Activated naive CD8-positive, alpha-beta T cell (primary cell): ENCODE measurements around the gene LSP1.
"Not testable (repeated sequence)": the region's sequence is repeated elsewhere in the genome, so short reads cannot be mapped to it uniquely, and the experiment has no call there.

Source experiments
- H3K27ac Mint-ChIP-seq: one replicate; pipeline ENCODE4 v1.8.0; 2021; ENCODE audit warnings: mixed read lengths
- H3K27me3 Mint-ChIP-seq: one replicate; pipeline ENCODE4 v1.8.0; 2021; ENCODE audit warnings: mixed read lengths
- H3K36me3 Mint-ChIP-seq: one replicate; pipeline ENCODE4 v1.8.0; 2021; ENCODE audit warnings: mixed read lengths
- H3K4me1 Mint-ChIP-seq: one replicate; pipeline ENCODE4 v1.8.0; 2021; ENCODE audit warnings: low read depth, mixed read lengths
- H3K4me3 Mint-ChIP-seq: one replicate; pipeline ENCODE4 v1.8.0; 2021; ENCODE audit warnings: mild to moderate bottlenecking, mixed read lengths
- H3K9me3 Mint-ChIP-seq: one replicate; pipeline ENCODE4 v1.8.0; 2021; ENCODE audit warnings: low read depth, mixed read lengths

Gene LSP1

GRCh38 chr11:1852877-1853276 is at the start of gene LSP1:
TSS of gene LSP1 (plus strand) at chr11:1853084. CDS start at chr11:1853145, 61 bp downstream.
- Mint-ChIP-seq H3K27me3 (no peaks in the 10 kb centered on the region), H3K27ac (peak within 1 kb of the TSS; percentile 97), H3K4me1 (peaks cover 73% of the 10 kb centered on the region), H3K36me3 (no peaks in the 10 kb centered on the region), H3K9me3 (no peaks in the 10 kb centered on the region), H3K4me3 (peak within 1 kb of the TSS; percentile 96)

GRCh38 chr11:1803246-1803645 is 49.6 kb upstream of the LSP1 start:
- H3K4me1 Mint-ChIP-seq = no peaks in the 10 kb centered on the region
- H3K9me3 Mint-ChIP-seq = no peaks in the 10 kb centered on the region
- no peak overlapping the region for H3K27ac Mint-ChIP-seq
- no peak overlapping the region for H3K4me3 Mint-ChIP-seq
- H3K36me3 Mint-ChIP-seq = no peaks in the 10 kb centered on the region
- H3K27me3 Mint-ChIP-seq = peaks cover 5% of the 10 kb centered on the region

GRCh38 chr11:1803835-1804519 is 48.9 kb upstream of the LSP1 start:
- not testable (repeated sequence) for H3K27ac Mint-ChIP-seq, H3K9me3 Mint-ChIP-seq, H3K27me3 Mint-ChIP-seq, H3K36me3 Mint-ChIP-seq, H3K4me1 Mint-ChIP-seq, H3K4me3 Mint-ChIP-seq

- Mint-ChIP-seq H3K9me3 (no peaks in the 10 kb centered on the region), H3K36me3 (no peaks in the 10 kb centered on the region), H3K4me1 (no peaks in the 10 kb centered on the region), H3K4me3 (no peak overlapping the region), H3K27me3 (peaks cover 5% of the 10 kb centered on the region), H3K27ac (no peak overlapping the region)
These were observed 47.4 kb upstream of the LSP1 start for GRCh38 chr11:1805525-1805924.

GRCh38 chr11:1807264-1807995 is 45.5 kb upstream of the LSP1 start:
- Mint-ChIP-seq H3K9me3 (no peaks in the 10 kb centered on the region), H3K4me1 (no peaks in the 10 kb centered on the region), H3K27ac (no peak overlapping the region), H3K27me3 (peaks cover 2% of the 10 kb centered on the region), H3K4me3 (no peak overlapping the region), H3K36me3 (no peaks in the 10 kb centered on the region)

- no peak overlapping the region for H3K27ac Mint-ChIP-seq
- H3K4me3 Mint-ChIP-seq = no peak overlapping the region
- H3K27me3 Mint-ChIP-seq = no peaks in the 10 kb centered on the region
- H3K9me3 Mint-ChIP-seq = no peaks in the 10 kb centered on the region
- no peaks in the 10 kb centered on the region for H3K4me1 Mint-ChIP-seq
- no peaks in the 10 kb centered on the region for H3K36me3 Mint-ChIP-seq
These were observed 42.1 kb upstream of the LSP1 start for GRCh38 chr11:1810761-1811160.

- Mint-ChIP-seq H3K4me1 (no peaks in the 10 kb centered on the region), H3K4me3 (no peak overlapping the region), H3K27me3 (no peaks in the 10 kb centered on the region), H3K9me3 (no peaks in the 10 kb centered on the region), H3K36me3 (no peaks in the 10 kb centered on the region), H3K27ac (no peak overlapping the region)
These were observed 40.6 kb upstream of the LSP1 start for GRCh38 chr11:1812274-1812673.

- H3K36me3 Mint-ChIP-seq = no peaks in the 10 kb centered on the region
- H3K4me3 Mint-ChIP-seq = no peak overlapping the region
- H3K4me1 Mint-ChIP-seq = no peaks in the 10 kb centered on the region
- no peaks in the 10 kb centered on the region for H3K27me3 Mint-ChIP-seq
- H3K27ac Mint-ChIP-seq = no peak overlapping the region
- H3K9me3 Mint-ChIP-seq = no peaks in the 10 kb centered on the region
These were observed 40.1 kb upstream of the LSP1 start for GRCh38 chr11:1812801-1813200.

GRCh38 chr11:1813356-1813755 is 39.5 kb upstream of the LSP1 start:
- H3K27me3 Mint-ChIP-seq, H3K36me3 Mint-ChIP-seq, H3K4me3 Mint-ChIP-seq, H3K27ac Mint-ChIP-seq, H3K4me1 Mint-ChIP-seq, H3K9me3 Mint-ChIP-seq: not testable (repeated sequence)

GRCh38 chr11:1814691-1815090 is 38.2 kb upstream of the LSP1 start:
- Mint-ChIP-seq H3K4me3 (no peak overlapping the region), H3K36me3 (no peaks in the 10 kb centered on the region), H3K9me3 (no peaks in the 10 kb centered on the region), H3K27ac (no peak overlapping the region), H3K27me3 (no peaks in the 10 kb centered on the region), H3K4me1 (no peaks in the 10 kb centered on the region)

- Mint-ChIP-seq H3K27ac (no peak overlapping the region), H3K27me3 (no peaks in the 10 kb centered on the region), H3K4me1 (no peaks in the 10 kb centered on the region), H3K4me3 (no peak overlapping the region), H3K9me3 (no peaks in the 10 kb centered on the region), H3K36me3 (no peaks in the 10 kb centered on the region)
These were observed 37.6 kb upstream of the LSP1 start for GRCh38 chr11:1815311-1815710.

GRCh38 chr11:1815751-1816150 is 37.1 kb upstream of the LSP1 start:
- Mint-ChIP-seq H3K27me3 (no peaks in the 10 kb centered on the region), H3K9me3 (no peaks in the 10 kb centered on the region), H3K27ac (no peak overlapping the region), H3K36me3 (no peaks in the 10 kb centered on the region), H3K4me1 (no peaks in the 10 kb centered on the region), H3K4me3 (no peak overlapping the region)

- no peak overlapping the region for H3K4me3 Mint-ChIP-seq
- H3K36me3 Mint-ChIP-seq = no peaks in the 10 kb centered on the region
- H3K9me3 Mint-ChIP-seq = no peaks in the 10 kb centered on the region
- no peak overlapping the region for H3K27ac Mint-ChIP-seq
- no peaks in the 10 kb centered on the region for H3K4me1 Mint-ChIP-seq
- no peaks in the 10 kb centered on the region for H3K27me3 Mint-ChIP-seq
These were observed 35.9 kb upstream of the LSP1 start for GRCh38 chr11:1817000-1817399.

- no peaks in the 10 kb centered on the region for H3K9me3 Mint-ChIP-seq
- H3K4me3 Mint-ChIP-seq = no peak overlapping the region
- H3K4me1 Mint-ChIP-seq = no peaks in the 10 kb centered on the region
- no peaks in the 10 kb centered on the region for H3K27me3 Mint-ChIP-seq
- no peak overlapping the region for H3K27ac Mint-ChIP-seq
- H3K36me3 Mint-ChIP-seq = no peaks in the 10 kb centered on the region
These were observed 35.4 kb upstream of the LSP1 start for GRCh38 chr11:1817511-1817910.

- no peaks in the 10 kb centered on the region for H3K36me3 Mint-ChIP-seq
- H3K27me3 Mint-ChIP-seq = no peaks in the 10 kb centered on the region
- H3K4me3 Mint-ChIP-seq = no peak overlapping the region
- no peaks in the 10 kb centered on the region for H3K4me1 Mint-ChIP-seq
- no peak overlapping the region for H3K27ac Mint-ChIP-seq
- no peaks in the 10 kb centered on the region for H3K9me3 Mint-ChIP-seq
These were observed 33.8 kb upstream of the LSP1 start for GRCh38 chr11:1819074-1819473.
